LNCAP (cell line): ENCODE measurements around the gene MAP4K1.

Experiments used
- TF ChIP-seq, protein P1 (sequence below): fragments of 450-650 bp; IDR thresholded peaks from 2 replicates; pipeline ENCODE4 v1.5.1; 2017; ENCODE audit warnings: mild to moderate bottlenecking

Gene MAP4K1

GRCh38 chr19:38606131-38606530, 11.6 kb downstream of the MAP4K1 start:
- TF ChIP-seq, protein P1, sequence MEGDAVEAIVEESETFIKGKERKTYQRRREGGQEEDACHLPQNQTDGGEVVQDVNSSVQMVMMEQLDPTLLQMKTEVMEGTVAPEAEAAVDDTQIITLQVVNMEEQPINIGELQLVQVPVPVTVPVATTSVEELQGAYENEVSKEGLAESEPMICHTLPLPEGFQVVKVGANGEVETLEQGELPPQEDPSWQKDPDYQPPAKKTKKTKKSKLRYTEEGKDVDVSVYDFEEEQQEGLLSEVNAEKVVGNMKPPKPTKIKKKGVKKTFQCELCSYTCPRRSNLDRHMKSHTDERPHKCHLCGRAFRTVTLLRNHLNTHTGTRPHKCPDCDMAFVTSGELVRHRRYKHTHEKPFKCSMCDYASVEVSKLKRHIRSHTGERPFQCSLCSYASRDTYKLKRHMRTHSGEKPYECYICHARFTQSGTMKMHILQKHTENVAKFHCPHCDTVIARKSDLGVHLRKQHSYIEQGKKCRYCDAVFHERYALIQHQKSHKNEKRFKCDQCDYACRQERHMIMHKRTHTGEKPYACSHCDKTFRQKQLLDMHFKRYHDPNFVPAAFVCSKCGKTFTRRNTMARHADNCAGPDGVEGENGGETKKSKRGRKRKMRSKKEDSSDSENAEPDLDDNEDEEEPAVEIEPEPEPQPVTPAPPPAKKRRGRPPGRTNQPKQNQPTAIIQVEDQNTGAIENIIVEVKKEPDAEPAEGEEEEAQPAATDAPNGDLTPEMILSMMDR: no peak

GRCh38 chr19:38599722-38600121, 18.0 kb downstream of the MAP4K1 start:
- TF ChIP-seq, protein P1: no peak

- TF ChIP-seq, protein P1: no peak
Observed at GRCh38 chr19:38597075-38597474, 20.7 kb downstream of the MAP4K1 start.

DNA sequence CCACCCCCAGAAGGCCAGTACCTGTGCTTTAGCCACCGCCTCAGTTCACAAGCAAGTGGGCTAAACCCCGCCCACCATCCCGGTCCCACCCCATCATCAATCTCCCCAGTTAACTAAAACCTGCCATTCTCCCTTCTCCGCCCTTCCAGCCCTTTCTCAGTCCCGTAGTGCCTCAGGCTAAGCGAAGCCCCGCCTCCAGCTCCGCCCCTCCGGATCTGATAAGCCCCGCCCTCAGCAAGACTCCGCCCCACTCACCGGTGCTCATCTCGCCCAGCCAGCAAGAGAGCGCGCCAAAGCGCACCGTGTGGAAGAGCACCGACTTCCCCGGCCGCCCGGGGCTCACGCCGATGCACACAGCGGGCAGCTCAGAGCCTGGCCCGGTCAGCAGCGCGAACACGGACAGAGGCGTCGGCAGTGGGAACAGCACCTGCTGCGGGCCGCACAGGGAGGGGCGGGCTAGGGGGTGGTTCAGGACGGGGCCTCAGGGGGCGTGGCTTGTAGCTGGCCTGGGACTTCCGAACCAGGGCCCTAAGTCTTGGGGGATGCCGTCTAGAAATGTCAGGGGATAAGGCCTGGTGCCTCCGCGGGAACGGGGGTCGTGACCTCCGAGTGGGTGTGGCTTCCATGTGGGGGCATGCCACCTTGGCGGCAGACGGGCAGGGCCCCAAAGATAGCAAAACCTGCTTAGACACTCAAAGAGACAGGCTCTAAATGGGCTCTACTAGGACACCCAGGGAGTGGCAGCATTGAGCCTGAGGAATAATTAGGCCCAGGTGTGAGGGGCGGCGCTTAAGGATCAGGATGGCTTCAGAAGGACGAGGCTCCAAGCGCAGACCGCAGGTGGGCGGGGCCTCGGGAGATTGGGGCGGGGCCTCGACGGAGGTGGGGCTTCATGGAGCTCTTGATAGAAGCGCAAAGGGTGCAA, 21.4 kb downstream of the MAP4K1 start:
- TF ChIP-seq, protein P1: no peak

DNA sequence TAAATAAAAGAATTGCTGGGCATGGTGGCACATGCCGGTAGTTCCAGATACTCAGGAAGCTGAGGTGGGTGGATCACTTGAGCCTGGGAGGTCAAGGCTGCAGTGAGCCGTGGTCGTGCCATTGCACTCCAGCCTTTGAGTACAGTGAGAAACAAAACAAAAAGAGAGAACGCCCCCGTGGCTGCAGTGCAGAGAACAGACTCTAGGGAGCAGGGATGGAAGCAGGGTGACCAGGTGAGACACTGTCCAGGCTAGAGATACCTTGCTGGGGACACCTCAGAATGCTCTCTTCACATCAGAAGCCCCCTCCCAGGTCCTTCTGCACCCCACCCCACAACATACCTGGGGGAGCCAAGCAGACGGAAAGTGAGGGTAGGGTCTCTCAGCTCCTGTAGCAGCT, 24.8 kb downstream of the MAP4K1 start:
- TF ChIP-seq, protein P1: no peak

GRCh38 chr19:38588041-38588440, 29.7 kb downstream of the MAP4K1 start:
- TF ChIP-seq, protein P1: no peak

- TF ChIP-seq, protein P1: no peak
Observed at GRCh38 chr19:38587562-38587961, 30.2 kb downstream of the MAP4K1 start.
